GM12865 (cell line): Measurements from ENCODE around the gene COL23A1.

Experiments
- DNase-seq: peaks from one replicate; pipeline ENCODE4 v3.0.0; 2010; ENCODE audit warnings: low read depth
- H3K4me3 ChIP-seq: 2 replicates; pipeline ENCODE4 v1.5.1; 2011; ENCODE audit warnings: mild to moderate bottlenecking, low read depth, low read length, control low read depth
- CTCF ChIP-seq: IDR thresholded peaks from 2 replicates; pipeline ENCODE4 v1.5.1; 2011; ENCODE audit warnings: low read length, control low read depth, low read depth, inconsistent platforms; ENCODE audit not compliant: insufficient read depth; ENCODE audit errors: missing control alignments

Gene COL23A1

GRCh38 chr5:178313316-178313715, 276.9 kb downstream of the COL23A1 start:
- DNase-seq: no peak
- TF ChIP-seq CTCF: no peak
- no peak overlapping the region for H3K4me3 ChIP-seq

GRCh38 chr5:178312880-178313282, 277.3 kb downstream of the COL23A1 start:
- no peak overlapping the region for H3K4me3 ChIP-seq
- no peak for DNase-seq
- no peak for TF ChIP-seq CTCF

- no peak overlapping the region for H3K4me3 ChIP-seq
- DNase-seq: no peak
- no peak for TF ChIP-seq CTCF
Measured at GRCh38 chr5:178310130-178310865, 279.9 kb downstream of the COL23A1 start.

GRCh38 chr5:178309271-178310013, 280.8 kb downstream of the COL23A1 start:
- TF ChIP-seq CTCF: no peak
- no peak overlapping the region for H3K4me3 ChIP-seq
- no peak for DNase-seq

GRCh38 chr5:178308541-178309092, 281.6 kb downstream of the COL23A1 start:
- no peak for DNase-seq
- TF ChIP-seq CTCF: no peak
- H3K4me3 ChIP-seq: no peak overlapping the region

- DNase-seq: no peak
- TF ChIP-seq CTCF: no peak
- no peak overlapping the region for H3K4me3 ChIP-seq
Measured at GRCh38 chr5:178307267-178308045, 282.7 kb downstream of the COL23A1 start.
